Ishikawa (cell line): Measurements from ENCODE around the gene PSMA4.

Experiments
- CEBPB ChIP-seq: IDR thresholded peaks from 2 replicates; pipeline ENCODE4 v1.6.1; 2012
- CREB1 ChIP-seq: IDR thresholded peaks from 2 replicates; pipeline ENCODE4 v1.6.1; 2012; ENCODE audit warnings: low read depth
- EGR1 ChIP-seq: IDR thresholded peaks from 2 replicates; pipeline ENCODE4 v1.6.1; 2012
- EP300 ChIP-seq: IDR thresholded peaks from 2 replicates; pipeline ENCODE4 v1.6.1; 2012; ENCODE audit warnings: borderline replicate concordance
- FOXM1 ChIP-seq: IDR thresholded peaks from 2 replicates; pipeline ENCODE4 v1.6.1; 2012; ENCODE audit warnings: low read depth, borderline replicate concordance
- MAX ChIP-seq: IDR thresholded peaks from 2 replicates; pipeline ENCODE4 v1.6.1; 2012
- NFIC ChIP-seq: IDR thresholded peaks from 2 replicates; pipeline ENCODE4 v1.6.1; 2012
- RAD21 ChIP-seq: IDR thresholded peaks from 2 replicates; pipeline ENCODE4 v1.6.1; 2012; ENCODE audit warnings: low read depth
- REST ChIP-seq: IDR thresholded peaks from 2 replicates; pipeline ENCODE4 v1.6.1; 2012; ENCODE audit warnings: low read depth, mild to moderate bottlenecking
- TAF1 ChIP-seq: IDR thresholded peaks from 2 replicates; pipeline ENCODE4 v1.6.1; 2012; ENCODE audit warnings: low read depth, mild to moderate bottlenecking
- TCF12 ChIP-seq: IDR thresholded peaks from 2 replicates; pipeline ENCODE4 v1.6.1; 2012; ENCODE audit warnings: low read depth
- TEAD4 ChIP-seq: IDR thresholded peaks from 2 replicates; pipeline ENCODE4 v1.6.1; 2012
- USF1 ChIP-seq: IDR thresholded peaks from 2 replicates; pipeline ENCODE4 v1.6.1; 2012
- YY1 ChIP-seq: IDR thresholded peaks from 2 replicates; pipeline ENCODE4 v1.6.1; 2012; ENCODE audit warnings: low read depth
- ZBTB7A ChIP-seq: IDR thresholded peaks from 2 replicates; pipeline ENCODE4 v1.6.1; 2012; ENCODE audit warnings: low read depth

The PSMA4 gene

GRCh38 chr15:78540141-78540870, at the start of gene PSMA4:
Gene PSMA4 (plus strand): TSS chr15:78540444. CDS start chr15:78541928, 1,484 bp downstream.
- 0 out of 2 replicates have a peak, but pooled peaks have one; percentile 26 for TF ChIP-seq CREB1
- no peak for TF ChIP-seq EP300
- peak; percentile 89 for TF ChIP-seq MAX
- TF ChIP-seq ZBTB7A, result peak; percentile 84
- no peak for TF ChIP-seq EGR1
- TF ChIP-seq TAF1, result peak; percentile 82
- no peak for TF ChIP-seq FOXM1
- TF ChIP-seq TEAD4, result 0 out of 2 replicates have a peak, but pooled peaks have one; percentile 15
- peak; percentile 91 for TF ChIP-seq YY1
- no peak for TF ChIP-seq CEBPB

GRCh38 chr15:78492872-78493271, 47.4 kb upstream of the PSMA4 start:
- TF ChIP-seq ZBTB7A, result no peak
- no peak for TF ChIP-seq CEBPB
- TF ChIP-seq RAD21, result no peak
- TF ChIP-seq TCF12, result no peak
- TF ChIP-seq REST, result no peak
- TF ChIP-seq TAF1, result no peak
- TF ChIP-seq MAX, result no peak
- TF ChIP-seq FOXM1, result no peak
- no peak for TF ChIP-seq NFIC
- no peak for TF ChIP-seq USF1
- no peak for TF ChIP-seq EGR1
- no peak for TF ChIP-seq TEAD4
- TF ChIP-seq CREB1, result no peak
- no peak for TF ChIP-seq EP300

GRCh38 chr15:78501857-78502256, 38.4 kb upstream of the PSMA4 start:
- TF ChIP-seq TAF1 (no peak), TEAD4 (no peak), RAD21 (no peak), CREB1 (no peak), USF1 (no peak), FOXM1 (no peak), TCF12 (no peak), CEBPB (no peak), YY1 (no peak), EGR1 (no peak), EP300 (no peak), ZBTB7A (no peak), MAX (no peak), NFIC (no peak), REST (no peak)

GRCh38 chr15:78502641-78503040, 37.6 kb upstream of the PSMA4 start:
- no peak for TF ChIP-seq EGR1
- TF ChIP-seq TEAD4, result no peak
- TF ChIP-seq REST, result no peak
- no peak for TF ChIP-seq YY1
- TF ChIP-seq EP300, result no peak
- no peak for TF ChIP-seq RAD21
- TF ChIP-seq TAF1, result no peak
- TF ChIP-seq FOXM1, result no peak
- TF ChIP-seq MAX, result no peak
- TF ChIP-seq CREB1, result no peak
- no peak for TF ChIP-seq TCF12
